Activated CD4-positive, alpha-beta T cell treated with anti-CD3 and anti-CD28 coated beads for 24 hours (primary cell): Measurements from ENCODE around the gene P2RX1.

Source experiments
- DNase-seq, 2 donors: peaks; one replicate each; pipeline ENCODE4 v3.0.0-alpha.2; 2020; ENCODE audit warnings: low read depth in 2 of 2

P2RX1 gene

GRCh38 chr17:3924512-3925350 lies 8.5 kb upstream of the P2RX1 start:
- no peak for DNase-seq

GRCh38 chr17:3923466-3924190 lies 7.4 kb upstream of the P2RX1 start:
- no peak for DNase-seq

- no peak for DNase-seq
These were observed 6.5 kb upstream of the P2RX1 start for GRCh38 chr17:3922765-3923164.

GRCh38 chr17:3921502-3922319 lies 5.4 kb upstream of the P2RX1 start:
- no peak for DNase-seq

GRCh38 chr17:3921006-3921405 lies 4.7 kb upstream of the P2RX1 start:
- DNase-seq: no peak

- no peak for DNase-seq
These were observed 2.9 kb upstream of the P2RX1 start for GRCh38 chr17:3919123-3919624.

- no peak for DNase-seq
These were observed 2.3 kb upstream of the P2RX1 start for GRCh38 chr17:3918372-3919122.

GRCh38 chr17:3917391-3917931 lies 1.2 kb upstream of the P2RX1 start:
- DNase-seq: no peak

GRCh38 chr17:3916825-3917224 lies 560 bp upstream of the P2RX1 start:
- DNase-seq: no peak

- DNase-seq: no peak
These were observed 677 bp downstream of the P2RX1 start for GRCh38 chr17:3915581-3915994.

- DNase-seq: no peak
These were observed 2.0 kb downstream of the P2RX1 start for GRCh38 chr17:3914312-3914670.

GRCh38 chr17:3913531-3914311 lies 2.5 kb downstream of the P2RX1 start:
- peak; percentile 75 to 79 for DNase-seq

GRCh38 chr17:3912827-3913226 lies 3.4 kb downstream of the P2RX1 start:
- DNase-seq: no peak

GRCh38 chr17:3911271-3912053 lies 4.8 kb downstream of the P2RX1 start:
- peak; percentile 44 to 58 for DNase-seq

GRCh38 chr17:3910420-3911270 lies 5.6 kb downstream of the P2RX1 start:
- no peak for DNase-seq

GRCh38 chr17:3909257-3909656 lies 7.0 kb downstream of the P2RX1 start:
- no peak for DNase-seq

GRCh38 chr17:3907483-3908216 lies 8.6 kb downstream of the P2RX1 start:
- DNase-seq: no peak

GRCh38 chr17:3906881-3907280 lies 9.4 kb downstream of the P2RX1 start:
- DNase-seq: no peak
